NCI-H2029 treated with DMSO at 0.1 percent for 48 hours (cell line): ENCODE measurements around the gene FHL5.
"Not testable (repeated sequence)": the region's sequence is repeated elsewhere in the genome, so short reads cannot be mapped to it uniquely, and the experiment has no call there.

Experiments used
- DNase-seq: peaks from one replicate; lab custom pipeline; 2025; lab: John Stamatoyannopoulos, UW

FHL5 gene

DNA sequence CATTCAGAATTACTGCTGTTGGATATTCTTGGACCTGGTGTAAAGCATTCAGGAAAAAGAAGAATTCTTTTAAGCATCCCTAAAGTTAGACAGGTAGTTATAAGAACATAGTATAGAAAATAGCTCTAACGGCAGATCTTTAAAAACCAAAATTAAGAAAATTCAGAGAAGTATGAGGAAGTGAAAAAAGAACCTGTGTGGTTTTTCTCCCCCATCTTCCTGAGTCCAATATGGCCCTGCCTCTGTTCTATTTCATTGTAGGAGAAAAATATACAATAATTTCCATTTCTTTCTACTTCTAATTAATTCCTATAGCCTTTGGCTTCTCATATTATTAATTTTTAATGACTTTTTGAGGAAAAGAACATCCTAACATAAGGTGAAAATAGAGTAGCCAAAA lies 47.1 kb downstream of the FHL5 start:
- no peak for DNase-seq

DNA sequence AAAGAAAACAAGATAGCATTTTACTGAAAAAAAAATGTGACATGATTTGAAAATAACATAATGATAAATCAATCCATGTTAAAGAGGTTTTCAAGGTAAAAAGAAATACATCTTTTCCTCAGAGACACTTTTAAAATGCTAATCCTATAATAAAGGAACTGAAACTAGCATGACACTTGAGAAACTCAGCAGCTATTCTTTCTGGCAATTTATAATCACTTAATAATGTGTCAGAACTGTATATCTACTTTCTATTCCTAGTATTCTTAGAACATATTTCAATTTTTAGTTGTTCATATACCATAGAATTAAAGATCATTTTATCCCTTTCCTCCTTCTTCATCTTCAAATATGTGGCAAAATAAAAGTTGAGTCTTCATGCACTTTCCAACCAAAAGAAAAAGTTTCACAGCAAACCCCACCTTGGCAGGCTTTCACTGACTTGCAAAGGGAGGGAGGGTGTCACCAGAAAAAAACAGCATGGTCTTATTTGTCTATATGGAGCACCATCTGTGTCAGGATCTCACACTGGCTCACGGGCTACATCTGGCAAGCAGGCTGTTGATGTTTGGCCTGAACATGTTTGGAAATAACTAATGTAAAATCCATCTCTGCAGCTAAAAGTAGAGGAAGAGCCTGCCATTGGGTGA lies 48.5 kb downstream of the FHL5 start:
- DNase-seq, result no peak

DNA sequence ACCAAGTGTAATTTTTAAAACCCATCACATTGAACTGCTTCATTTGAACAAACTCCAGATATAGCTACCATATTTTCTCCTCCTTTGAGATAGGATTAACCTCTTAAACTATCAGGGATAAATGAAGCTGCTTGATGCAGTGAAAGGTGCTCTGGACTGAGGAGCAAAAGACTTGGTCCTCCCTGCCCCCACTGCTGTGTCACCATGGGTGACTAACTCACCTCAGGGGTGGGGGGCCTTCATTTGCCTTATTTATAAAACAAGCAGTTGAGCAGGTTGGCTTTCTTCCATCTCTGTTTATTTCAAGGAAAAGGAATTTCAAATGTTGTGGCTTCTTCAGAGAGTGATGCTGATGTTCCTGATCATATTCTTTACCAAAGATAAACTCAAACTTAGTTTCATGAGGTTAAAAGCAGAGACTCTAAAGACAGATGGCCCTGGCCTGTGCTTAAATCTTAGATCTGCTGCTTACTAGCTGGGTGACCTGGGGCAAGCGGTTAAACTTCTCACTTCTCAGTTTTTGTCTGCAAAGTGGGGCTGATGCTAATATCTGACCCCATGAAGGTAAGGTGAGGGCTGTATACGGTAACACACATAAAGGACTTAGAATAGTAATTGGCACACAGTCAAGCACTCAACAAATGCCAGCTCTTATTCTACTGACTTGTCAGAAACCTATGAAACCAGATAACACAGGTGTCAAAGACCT lies 50.5 kb downstream of the FHL5 start:
- DNase-seq, result peak; percentile 22

GRCh38 chr6:96620851-96621250 lies 57.9 kb downstream of the FHL5 start:
- no peak for DNase-seq

- DNase-seq, result no peak
Measured at GRCh38 chr6:96621983-96622382, 59.1 kb downstream of the FHL5 start.

DNA sequence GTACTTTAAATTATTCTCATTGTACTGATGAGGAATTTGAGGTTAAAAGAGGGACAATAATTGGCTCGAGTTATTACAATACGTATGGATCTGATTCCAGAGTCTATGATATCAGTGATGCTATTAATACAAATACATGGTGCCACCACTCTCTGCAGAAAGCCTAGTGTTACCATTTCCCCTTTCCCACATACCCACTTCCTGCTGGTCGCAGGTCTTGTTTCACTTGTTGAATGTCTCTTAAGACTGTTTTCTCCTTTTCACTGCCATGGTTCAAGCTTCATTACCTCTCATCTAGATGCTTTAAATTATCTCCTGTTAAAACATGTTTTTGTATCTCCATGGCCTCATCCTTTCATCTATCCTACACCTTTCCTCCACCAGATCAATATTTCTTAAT lies 62.0 kb downstream of the FHL5 start:
- no peak for DNase-seq

- peak; percentile 29 for DNase-seq
Measured at GRCh38 chr6:96626759-96627364, 63.9 kb downstream of the FHL5 start.

GRCh38 chr6:96631248-96631647 lies 68.3 kb downstream of the FHL5 start:
- DNase-seq, result no peak

GRCh38 chr6:96637979-96638378 lies 75.1 kb downstream of the FHL5 start:
- DNase-seq, result not testable (repeated sequence)

DNA sequence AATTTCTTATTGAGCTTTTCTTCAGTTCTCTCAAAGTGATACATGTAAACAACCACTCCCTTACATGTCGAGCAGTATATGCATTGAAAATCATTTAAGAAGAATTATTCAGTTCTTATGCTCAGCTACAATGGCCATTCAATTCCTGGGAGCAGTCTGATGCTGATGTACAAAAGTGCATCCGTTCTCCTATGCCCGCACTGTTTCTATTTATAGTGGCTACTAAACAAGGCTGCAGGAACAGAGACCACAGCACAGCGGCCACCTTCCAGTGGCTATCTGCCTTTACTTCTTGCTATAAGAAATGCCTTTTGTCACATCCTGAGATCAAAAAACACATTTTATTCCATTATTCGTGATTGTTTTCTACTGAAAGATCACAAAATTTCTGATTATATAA lies 82.2 kb downstream of the FHL5 start:
- no peak for DNase-seq

GRCh38 chr6:96649926-96650325 lies 87.0 kb downstream of the FHL5 start:
- DNase-seq, result no peak

DNA sequence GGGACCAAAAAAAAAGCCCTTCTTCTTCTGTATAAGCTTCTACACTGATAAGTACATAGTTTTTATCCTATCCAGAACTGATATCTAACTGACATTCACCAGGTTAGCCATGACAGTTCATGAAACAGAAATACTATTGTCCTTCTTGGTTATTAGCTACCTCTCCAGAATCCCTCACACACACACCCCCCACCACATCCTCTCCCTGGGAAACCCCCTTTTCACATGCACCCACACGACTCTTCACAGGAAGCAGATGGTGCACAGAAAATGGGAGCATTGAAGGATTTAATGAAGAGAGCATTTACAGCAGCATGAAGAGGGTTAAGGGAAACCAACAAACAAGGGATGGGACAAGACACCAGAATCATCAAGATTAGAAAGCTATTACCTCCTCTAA lies 88.9 kb downstream of the FHL5 start:
- DNase-seq, result no peak

GRCh38 chr6:96652552-96652951 lies 89.6 kb downstream of the FHL5 start:
- DNase-seq, result no peak

DNA sequence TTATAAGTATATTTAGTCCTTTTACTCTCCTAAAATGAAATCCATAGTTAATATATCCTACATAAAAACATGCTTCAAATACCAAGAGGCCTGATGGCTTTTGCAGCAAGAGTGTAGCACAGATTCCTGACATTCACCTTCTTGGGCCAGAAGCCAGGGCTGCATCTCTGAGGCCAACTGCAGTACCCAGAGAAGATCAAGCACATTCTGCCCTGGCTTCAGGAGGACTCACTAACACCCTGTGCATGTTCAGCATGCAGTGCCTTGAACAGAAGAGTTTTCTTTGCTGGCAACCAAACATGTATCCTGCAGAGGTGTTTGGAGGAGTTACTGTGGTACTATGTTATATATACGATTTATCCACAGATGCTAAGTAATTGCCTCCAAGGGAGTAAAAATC lies 90.3 kb downstream of the FHL5 start:
- DNase-seq, result no peak

DNA sequence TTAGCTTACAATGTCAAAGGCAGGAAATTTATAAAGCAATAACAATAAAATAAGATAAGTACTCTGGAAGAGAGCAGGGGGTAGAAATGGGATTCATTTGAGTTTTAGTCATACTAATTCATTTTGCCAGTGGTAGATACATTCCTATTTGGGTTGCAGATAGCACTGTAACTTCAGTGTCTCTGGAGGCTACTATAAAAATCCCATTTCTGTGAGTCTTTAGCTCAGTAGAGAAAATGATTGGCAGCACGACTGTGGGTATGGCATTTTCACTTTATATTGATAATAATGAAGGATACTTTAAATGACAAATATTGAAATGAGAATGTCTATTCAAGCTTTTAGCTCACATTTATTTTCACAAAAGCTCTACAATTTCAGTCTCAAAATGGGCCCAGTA lies 93.6 kb downstream of the FHL5 start:
- DNase-seq, result no peak

DNA sequence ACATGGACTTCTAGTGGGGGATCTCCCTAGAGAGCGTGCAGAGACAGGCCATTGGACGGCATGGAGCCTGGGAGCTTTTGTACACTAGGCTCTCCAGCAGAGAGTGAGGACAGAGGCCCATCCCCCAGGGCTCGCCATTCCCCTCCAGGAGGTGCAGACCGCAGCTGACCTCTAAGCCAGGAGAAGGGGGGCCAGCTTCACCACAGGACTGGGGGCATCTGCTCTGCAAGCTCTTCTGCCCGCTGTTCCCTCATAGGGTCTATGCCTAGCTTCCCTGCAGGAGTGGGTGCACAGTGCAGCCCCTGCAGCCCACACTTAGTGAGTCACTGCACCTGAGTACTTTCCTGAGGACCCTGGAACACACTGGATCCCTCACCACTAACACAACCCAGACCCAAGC lies 94.4 kb downstream of the FHL5 start:
- no peak for DNase-seq

DNA sequence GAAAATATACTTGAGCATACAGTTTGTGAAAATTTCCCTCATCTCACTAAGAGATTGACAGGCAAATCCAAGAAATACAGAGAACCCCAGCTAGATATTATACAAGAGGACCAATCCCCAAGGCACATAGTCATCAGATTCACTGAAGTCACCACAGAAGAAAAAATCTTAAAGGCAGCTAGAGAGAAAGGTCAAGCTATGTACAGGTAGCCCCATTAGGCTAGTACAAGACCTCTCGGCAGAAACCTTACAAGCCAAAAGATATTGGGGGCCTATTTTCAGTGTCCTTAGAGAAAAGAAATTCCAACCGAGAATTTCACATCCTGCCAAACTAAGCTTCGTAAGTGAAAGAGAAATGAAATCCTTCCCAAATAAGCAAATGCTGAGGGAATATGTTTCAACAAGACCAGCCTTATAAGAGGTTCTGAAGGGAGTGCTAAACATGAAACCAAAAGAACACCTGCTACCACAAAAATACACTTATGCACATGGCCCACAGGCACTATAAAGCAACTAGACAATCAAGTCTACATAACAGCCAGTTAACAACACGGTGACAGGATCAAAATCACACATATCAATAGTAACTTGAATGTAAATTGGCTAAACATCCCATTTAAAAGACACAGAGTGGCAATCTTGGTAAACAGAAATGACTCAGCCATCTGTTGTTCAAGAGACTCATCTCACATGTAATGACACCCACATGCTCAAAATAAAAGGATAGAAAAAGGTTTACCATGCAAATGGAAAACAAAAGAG lies 96.3 kb downstream of the FHL5 start:
- peak; percentile 36 for DNase-seq
